B cell (primary cell): ENCODE data around the gene TFF3. TPM values are rescaled to one million over a fixed set of nuclear protein-coding genes. Genes with fewer than 3 reads are reported as not detected.

ENCODE experiments used
- ATAC-seq: fragments of 200-7000 bp; cut with Tn5 transposase; one replicate; pipeline ENCODE4 v1.10.0; 2021; ENCODE audit warnings: low read depth, mild to moderate bottlenecking, moderate number of reproducible peaks, moderate library complexity
- CTCF ChIA-PET: fragments of 350-600 bp; sonication (Branson Sonifier 250); formaldehyde crosslinking; loops from one replicate; lab custom pipeline; 2021; ENCODE audit warnings: antibody characterized with exemption, inconsistent platforms; lab: Charles Lee
- POLR2A ChIA-PET: fragments of 350-600 bp; sonication (Branson Sonifier 250); formaldehyde crosslinking; loops from one replicate; lab custom pipeline; 2021; ENCODE audit warnings: antibody characterized with exemption; lab: Charles Lee
- DNase-seq: peaks from one replicate; pipeline ENCODE4 v3.0.0; 2013
- H2AFZ ChIP-seq: 2 replicates; pipeline ENCODE4 v1.6.1; 2012; ENCODE audit warnings: mild to moderate bottlenecking, low read depth, low read length; ENCODE audit not compliant: insufficient read depth, poor library complexity, severe bottlenecking
- H3K27ac ChIP-seq, 2 donors: 1 replicate in 1 of 2; 2 replicates in 1 of 2; pipeline ENCODE4 v1.5.1; 2012 to 2013; ENCODE audit warnings: low read length in 2 of 2, mild to moderate bottlenecking in 2 of 2, moderate library complexity in 1 of 2
- H3K27me3 ChIP-seq, 4 experiments: fragments of 200-600 bp in 1 of 4; sonication (generic) in 1 of 4; replicated peaks in 1 of 4; 1 replicate in 2 of 4; 2 replicates in 2 of 4; pipeline versions ENCODE4 v1.6.1 to v1.7.0; 2013 to 2016; ENCODE audit warnings: low read length in 3 of 4, mild to moderate bottlenecking in 2 of 4, mixed read lengths in 1 of 4, moderate library complexity in 1 of 4; ENCODE audit not compliant: insufficient read depth in 4 of 4, control insufficient read depth in 3 of 4; ENCODE audit errors: control extremely low read depth in 1 of 4
- H3K36me3 ChIP-seq, 2 experiments: replicated peaks in 1 of 2; 1 replicate in 1 of 2; 2 replicates in 1 of 2; pipeline versions ENCODE4 v1.6.1 to v1.7.1; 2013; ENCODE audit warnings: low read length in 1 of 2; ENCODE audit not compliant: insufficient read depth in 2 of 2, control insufficient read depth in 1 of 2; ENCODE audit errors: control extremely low read depth in 1 of 2, extremely low read depth in 1 of 2
- H3K4me1 ChIP-seq, 2 donors: fragments of 200-600 bp in 1 of 2; sonication (generic) in 1 of 2; 1 replicate in 1 of 2; 2 replicates in 1 of 2; pipeline versions ENCODE4 v1.5.1 to v1.6.1; 2013 to 2017; ENCODE audit warnings: low read length in 2 of 2; ENCODE audit not compliant: control insufficient read depth in 2 of 2, insufficient read depth in 2 of 2
- H3K4me2 ChIP-seq: replicated peaks from 2 replicates; pipeline ENCODE3; 2012; ENCODE audit warnings: mild to moderate bottlenecking, low read depth, low read length; ENCODE audit not compliant: poor library complexity, severe bottlenecking
- H3K4me3 ChIP-seq, 5 experiments: fragments of 200-600 bp in 1 of 5; sonication (generic) in 1 of 5; 1 replicate in 3 of 5; 2 replicates in 2 of 5; pipeline versions ENCODE4 v1.5.1 to v1.7.0; 2011 to 2016; ENCODE audit warnings: low read length in 4 of 5, mild to moderate bottlenecking in 4 of 5, low read depth in 2 of 5, control low read depth in 1 of 5, moderate library complexity in 1 of 5; ENCODE audit not compliant: insufficient read depth in 1 of 5; ENCODE audit errors: control extremely low read depth in 1 of 5, extremely low read depth in 1 of 5
- H3K79me2 ChIP-seq: fragments of 200-600 bp; sonication (generic); one replicate; pipeline ENCODE4 v1.6.0; 2016; ENCODE audit warnings: low read length; ENCODE audit not compliant: control insufficient read depth, insufficient read depth
- H3K9ac ChIP-seq: fragments of 200-600 bp; sonication (generic); 2 replicates; pipeline ENCODE4 v1.6.1; 2017; ENCODE audit warnings: mild to moderate bottlenecking, low read length, moderate library complexity
- H3K9me3 ChIP-seq, 3 donors: one replicate each; pipeline versions ENCODE4 v1.6.1 to v1.7.1; 2013; ENCODE audit warnings: low read length in 2 of 3; ENCODE audit not compliant: control insufficient read depth in 2 of 3, insufficient read depth in 1 of 3; ENCODE audit errors: control extremely low read depth in 1 of 3
- H4K20me1 ChIP-seq: 2 replicates; pipeline ENCODE4 v1.6.0; 2012; ENCODE audit warnings: mild to moderate bottlenecking, low read length; ENCODE audit not compliant: insufficient read depth, control insufficient read depth, poor library complexity, severe bottlenecking
- H3K27ac Mint-ChIP-seq: one replicate; pipeline ENCODE4 v1.8.0; 2021; ENCODE audit warnings: mixed read lengths
- H3K27me3 Mint-ChIP-seq: one replicate; pipeline ENCODE4 v1.8.0; 2021; ENCODE audit warnings: mixed read lengths
- H3K4me1 Mint-ChIP-seq: one replicate; pipeline ENCODE4 v1.8.0; 2021; ENCODE audit warnings: mixed read lengths
- H3K4me3 Mint-ChIP-seq: one replicate; pipeline ENCODE4 v1.8.0; 2021; ENCODE audit warnings: mixed read lengths
- H3K9me3 Mint-ChIP-seq: one replicate; pipeline ENCODE4 v1.8.0; 2022; ENCODE audit warnings: mixed read lengths; ENCODE audit not compliant: insufficient read depth
- CTCF ChIP-seq: fragments of 200-600 bp; IDR thresholded peaks from one replicate; pipeline ENCODE4 v1.8.0; 2022; ENCODE audit warnings: antibody characterized with exemption, mild to moderate bottlenecking
- EZH2 ChIP-seq: IDR thresholded peaks from 2 replicates; pipeline ENCODE4 v1.6.1; 2012; ENCODE audit warnings: borderline replicate concordance, low read depth, mild to moderate bottlenecking, moderate library complexity, low read length; ENCODE audit not compliant: insufficient read depth, poor library complexity, severe bottlenecking
- WGBS: methylation state at CpG from one replicate; pipeline ENCODE4 v1.1.5; 2013; ENCODE audit warnings: missing lambda C conversion rate; ENCODE audit not compliant: insufficient coverage; 5-methylcytosine and 5-hydroxymethylcytosine counted together
- intact Hi-C: fragments of 100-400 bp; cut with micrococcal nuclease; formaldehyde crosslinking; loops from one replicate; pipeline ENCODE4 v1.10.0; 2022
- polyA plus RNA-seq: library from polyadenylated mRNA; depleted of rRNA; stranded (reverse); fragments of >200 nt; gene quantifications from 2 replicates; pipeline ENCODE4 v1.2.3, GENCODE V29; 2012
- total RNA-seq, 2 donors: library from RNA; stranded (reverse); fragments of 120-200 nt in 1 of 2; gene quantifications; 1 replicate in 1 of 2; 2 replicates in 1 of 2; pipeline versions ENCODE4 v1.2.3 to v1.2.4, GENCODE V29; 2013 to 2022

The TFF3 gene
- total and polyA plus RNA-seq, 2 donors (not counting 1 experiment from before 2014, with no cell fraction given), result not detected

GRCh38 chr21:42300956-42301355, 14.3 kb downstream of the TFF3 start:
- Mint-ChIP-seq H3K27me3 (no peaks in the 10 kb centered on the region), H3K4me3 (no peak overlapping the region), H3K4me1 (peaks cover 4% of the 10 kb centered on the region), H3K27ac (no peak overlapping the region), H3K9me3 (no peaks in the 10 kb centered on the region)
- H3K79me2 ChIP-seq, result no peaks in the 10 kb centered on the region
- ATAC-seq (no peak), DNase-seq (no peak)
- H3K27me3 ChIP-seq, result peaks cover 0 to 4% (median 0%) of the 10 kb centered on the region in 4 experiments
- ChIA-PET POLR2A (no interaction called here), CTCF (interaction anchor here (1.1 to 1.6 kb wide), 2 partner anchors 9 to 136 kb away, joined by 3 to 7 read pairs; no protein-coding TSS in a partner anchor)
- H3K36me3 ChIP-seq, result peaks cover 0 to 17% of the 10 kb centered on the region in 2 experiments
- no peak overlapping the region for H3K4me2 ChIP-seq
- TF ChIP-seq EZH2 (no peak), CTCF (no peak)
- H2AFZ ChIP-seq, result no peak overlapping the region
- WGBS, result 90% methylated on average over 6 of the region's 9 CpGs
- H3K4me3 ChIP-seq, result no peak overlapping the region
- H4K20me1 ChIP-seq, result no peaks in the 10 kb centered on the region
- intact Hi-C loops, result no loop called here
- H3K27ac ChIP-seq, result no peak overlapping the region
- no peak overlapping the region for H3K9ac ChIP-seq
- H3K4me1 ChIP-seq, result no peaks in the 10 kb centered on the region
- no peaks in the 10 kb centered on the region for H3K9me3 ChIP-seq

- CTCF ChIA-PET, result no interaction called here
These were observed 15.1 kb downstream of the TFF3 start for GRCh38 chr21:42300045-42300583.

More at GRCh38 chr21:42300045-42300583, 15.1 kb downstream of the TFF3 start:
- 78% methylated on average over 3 of the region's 7 CpGs for WGBS
- intact Hi-C loops, result no loop called here
- no peak overlapping the region for H3K4me2 ChIP-seq
- H3K79me2 ChIP-seq, result no peaks in the 10 kb centered on the region
- no peak for TF ChIP-seq EZH2
- TF ChIP-seq CTCF, result no peak
- DNase-seq (no peak), ATAC-seq (no peak)
- Mint-ChIP-seq H3K27ac (no peak overlapping the region), H3K27me3 (no peaks in the 10 kb centered on the region), H3K4me1 (peaks cover 4% of the 10 kb centered on the region), H3K9me3 (no peaks in the 10 kb centered on the region), H3K4me3 (no peak overlapping the region)
- H4K20me1 ChIP-seq, result no peaks in the 10 kb centered on the region
- no peak overlapping the region for H3K27ac ChIP-seq
- H3K9me3 ChIP-seq, result no peaks in the 10 kb centered on the region
- H3K4me1 ChIP-seq, result no peaks in the 10 kb centered on the region
- no peak overlapping the region for H3K4me3 ChIP-seq
- peaks cover 0 to 19% of the 10 kb centered on the region in 2 experiments for H3K36me3 ChIP-seq
- H2AFZ ChIP-seq, result no peak overlapping the region
- no peaks in the 10 kb centered on the region for H3K27me3 ChIP-seq
- POLR2A ChIA-PET, result no interaction called here
- H3K9ac ChIP-seq, result no peak overlapping the region
